ENCODE data around the gene TRPT1. TPM values are rescaled to one million over a fixed set of nuclear protein-coding genes. Genes with fewer than 3 reads are reported as not detected.

Gene TRPT1
- total RNA-seq, 1 experiment from 2014 or later = 66.1 TPM

DNA sequence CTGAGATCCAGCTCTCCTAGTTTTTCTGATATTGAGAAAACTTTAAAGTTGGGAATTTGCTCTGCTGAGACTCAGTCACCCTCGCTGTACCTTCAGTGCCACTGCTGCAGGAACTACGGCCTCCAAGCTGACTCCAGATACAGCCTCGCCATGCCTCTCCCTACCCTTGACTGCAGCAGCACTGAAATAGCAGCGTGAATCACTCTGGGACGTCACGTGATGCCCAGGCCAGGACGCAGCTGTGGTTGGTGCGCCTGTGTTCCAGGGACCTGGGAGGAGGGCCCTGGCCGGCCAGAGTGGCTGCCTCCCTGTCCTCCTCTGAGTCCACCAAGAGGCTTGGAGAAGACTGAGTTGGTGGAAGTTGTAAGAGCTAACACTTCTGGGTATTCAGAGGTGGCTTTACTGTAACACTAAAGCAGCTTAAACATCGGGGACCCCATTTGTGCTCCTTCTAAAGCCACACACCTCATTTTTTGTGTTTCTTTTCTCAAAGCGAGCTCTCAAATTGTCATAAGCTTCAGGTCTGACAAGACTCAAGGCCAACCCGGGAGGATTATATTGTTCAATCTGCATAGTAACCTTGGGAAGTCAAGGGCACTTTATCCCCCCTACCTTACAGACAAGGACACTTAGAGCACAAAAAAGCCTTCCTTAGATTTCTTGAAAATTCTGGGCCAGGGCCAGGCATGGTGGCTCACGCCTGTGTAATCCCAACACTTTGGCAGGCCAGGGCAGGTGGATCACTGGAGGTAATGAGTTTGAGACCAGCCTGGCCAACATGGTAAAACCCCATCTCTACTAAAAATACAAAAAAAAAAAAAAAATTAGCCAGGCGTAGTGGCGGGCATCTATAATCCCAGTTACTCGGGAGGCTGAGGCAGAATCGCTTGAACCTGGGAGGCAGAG lies 44.2 kb downstream of the TRPT1 start:
- TF ChIP-seq SIN3A (IDR thresholded peaks at IDR 0.05; ENCODE audit: borderline replicate concordance, insufficient read depth, low read depth, low read length) = no peak
- TF ChIP-seq, protein P1, sequence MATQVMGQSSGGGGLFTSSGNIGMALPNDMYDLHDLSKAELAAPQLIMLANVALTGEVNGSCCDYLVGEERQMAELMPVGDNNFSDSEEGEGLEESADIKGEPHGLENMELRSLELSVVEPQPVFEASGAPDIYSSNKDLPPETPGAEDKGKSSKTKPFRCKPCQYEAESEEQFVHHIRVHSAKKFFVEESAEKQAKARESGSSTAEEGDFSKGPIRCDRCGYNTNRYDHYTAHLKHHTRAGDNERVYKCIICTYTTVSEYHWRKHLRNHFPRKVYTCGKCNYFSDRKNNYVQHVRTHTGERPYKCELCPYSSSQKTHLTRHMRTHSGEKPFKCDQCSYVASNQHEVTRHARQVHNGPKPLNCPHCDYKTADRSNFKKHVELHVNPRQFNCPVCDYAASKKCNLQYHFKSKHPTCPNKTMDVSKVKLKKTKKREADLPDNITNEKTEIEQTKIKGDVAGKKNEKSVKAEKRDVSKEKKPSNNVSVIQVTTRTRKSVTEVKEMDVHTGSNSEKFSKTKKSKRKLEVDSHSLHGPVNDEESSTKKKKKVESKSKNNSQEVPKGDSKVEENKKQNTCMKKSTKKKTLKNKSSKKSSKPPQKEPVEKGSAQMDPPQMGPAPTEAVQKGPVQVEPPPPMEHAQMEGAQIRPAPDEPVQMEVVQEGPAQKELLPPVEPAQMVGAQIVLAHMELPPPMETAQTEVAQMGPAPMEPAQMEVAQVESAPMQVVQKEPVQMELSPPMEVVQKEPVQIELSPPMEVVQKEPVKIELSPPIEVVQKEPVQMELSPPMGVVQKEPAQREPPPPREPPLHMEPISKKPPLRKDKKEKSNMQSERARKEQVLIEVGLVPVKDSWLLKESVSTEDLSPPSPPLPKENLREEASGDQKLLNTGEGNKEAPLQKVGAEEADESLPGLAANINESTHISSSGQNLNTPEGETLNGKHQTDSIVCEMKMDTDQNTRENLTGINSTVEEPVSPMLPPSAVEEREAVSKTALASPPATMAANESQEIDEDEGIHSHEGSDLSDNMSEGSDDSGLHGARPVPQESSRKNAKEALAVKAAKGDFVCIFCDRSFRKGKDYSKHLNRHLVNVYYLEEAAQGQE (IDR thresholded peaks at IDR 0.05; ENCODE audit: insufficient read depth in 1 of 2, low read depth in 2 of 2, low read length in 1 of 2) = peak in 1 of 2 experiments; percentile 35; a peak in 1 of 4 replicates
- TF ChIP-seq CTCF (IDR thresholded peaks at IDR 0.05) = no peak
- TF ChIP-seq TCF7L2 (IDR thresholded peaks at IDR 0.05; ENCODE audit: low read depth, low read length) = no peak
- peak; percentile 53; the same call in 1 of the 2 replicates for TF ChIP-seq POLR2AphosphoS5 (IDR thresholded peaks at IDR 0.05; ENCODE audit: low read depth, low read length)
- BruUV-seq (replicated peaks) = no TSS peak
- in situ Hi-C loops (cut with HindIII; ENCODE audit: low pct_unique_long_range_greater_than_20kb, low sequenced_read_pairs) (no loop called here), intact Hi-C loops (cut with micrococcal nuclease; ENCODE audit: unreplicated experiment) (no loop called here)
- H3K9me3 ChIP-seq (ENCODE audit: control insufficient read depth, insufficient read depth, low read depth, low read length) = peaks cover 7% of the 10 kb centered on the region; the same call in 1 of the 2 replicates
- no peaks in the 10 kb centered on the region for H3K36me3 ChIP-seq (ENCODE audit: control insufficient read depth, insufficient read depth, low read length)
- H3K4me1 ChIP-seq (ENCODE audit: control insufficient read depth, insufficient read depth, low read length) = peaks cover 32% of the 10 kb centered on the region
- ATAC-seq (peak; percentile 78), DNase-seq (ENCODE audit: low read depth, low spot score) (peak; percentile 75)
- peak overlapping the region; percentile 86 for H3K27ac ChIP-seq (ENCODE audit: low read length)
- peak overlapping the region in 1 of 2 experiments; percentile 28; a peak in 2 of 4 replicates for H3K4me3 ChIP-seq (ENCODE audit: low read depth in 2 of 2, low read length in 2 of 2)
- POLR2A ChIA-PET = interaction anchor here (0.5 to 0.7 kb wide), 3 partner anchors 12 to 85 kb away, joined by 3 to 7 read pairs (median 7); no protein-coding TSS in a partner anchor
- CTCF ChIA-PET = interaction anchor here (0.7 kb wide), 1 partner anchor 70 kb away, joined by 4 read pairs; no protein-coding TSS in a partner anchor
- no peaks in the 10 kb centered on the region for H3K27me3 ChIP-seq (ENCODE audit: control insufficient read depth, insufficient read depth, low read length)

DNA sequence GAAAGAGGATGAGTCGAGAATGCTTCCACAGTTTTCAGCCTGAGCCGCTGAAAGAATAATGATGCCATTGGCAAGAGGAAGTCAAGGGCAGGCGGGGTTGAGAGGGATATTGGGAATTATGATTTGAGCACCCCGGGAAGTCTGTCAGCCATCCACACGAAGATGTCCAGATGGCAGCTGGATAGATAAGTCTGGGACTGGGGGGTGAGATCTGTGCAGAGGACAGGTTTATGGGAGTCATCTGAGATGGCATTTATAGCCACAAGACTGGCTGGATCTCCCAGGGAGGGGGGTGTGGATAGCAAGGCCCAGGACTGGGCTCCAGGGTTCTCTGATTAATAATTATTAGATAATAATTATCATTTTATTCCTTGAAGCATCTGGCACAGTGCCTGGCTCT lies 45.1 kb downstream of the TRPT1 start:
- CTCF ChIA-PET = no interaction called here
- no peak for ATAC-seq

More for the DNA sequence above, 45.1 kb downstream of the TRPT1 start:
- DNase-seq (ENCODE audit: low read depth, low spot score) = no peak
- BruUV-seq (replicated peaks) = no TSS peak
- no peaks in the 10 kb centered on the region for H3K36me3 ChIP-seq (ENCODE audit: control insufficient read depth, insufficient read depth, low read length)
- peak overlapping the region; percentile 86 for H3K27ac ChIP-seq (ENCODE audit: low read length)
- H3K9me3 ChIP-seq (ENCODE audit: control insufficient read depth, insufficient read depth, low read depth, low read length) = peaks cover 7% of the 10 kb centered on the region; the same call in 1 of the 2 replicates
- intact Hi-C loops (cut with micrococcal nuclease; ENCODE audit: unreplicated experiment) (no loop called here), in situ Hi-C loops (cut with HindIII; ENCODE audit: low pct_unique_long_range_greater_than_20kb, low sequenced_read_pairs) (no loop called here)
- no peaks in the 10 kb centered on the region for H3K27me3 ChIP-seq (ENCODE audit: control insufficient read depth, insufficient read depth, low read length)
- peaks cover 32% of the 10 kb centered on the region for H3K4me1 ChIP-seq (ENCODE audit: control insufficient read depth, insufficient read depth, low read length)
- no peak overlapping the region for H3K4me3 ChIP-seq (ENCODE audit: low read depth in 2 of 2, low read length in 2 of 2)
- TF ChIP-seq TCF7L2 (IDR thresholded peaks at IDR 0.05; ENCODE audit: low read depth, low read length) = no peak
- TF ChIP-seq, protein P1 (IDR thresholded peaks at IDR 0.05; ENCODE audit: insufficient read depth in 1 of 2, low read depth in 2 of 2, low read length in 1 of 2) = no peak
- TF ChIP-seq POLR2AphosphoS5 (IDR thresholded peaks at IDR 0.05; ENCODE audit: low read depth, low read length) = no peak
- TF ChIP-seq CTCF (IDR thresholded peaks at IDR 0.05) = no peak
- TF ChIP-seq SIN3A (IDR thresholded peaks at IDR 0.05; ENCODE audit: borderline replicate concordance, insufficient read depth, low read depth, low read length) = no peak
- POLR2A ChIA-PET = interaction anchor here (0.6 kb wide), 1 partner anchor 131 kb away, joined by 8 read pairs; no protein-coding TSS in a partner anchor

Data from Panc1 (cell line).